Stomach (tissue), 9 donors: ENCODE results near the gene WDR7. TPM values are rescaled to one million over a fixed set of nuclear protein-coding genes. Genes with fewer than 3 reads are reported as not detected.

Experiments used
- DNase-seq, 2 donors: peaks; one replicate each; pipeline versions ENCODE4 v3.0.0 to v3.0.0-alpha.2; 2013 to 2019
- H3K27ac ChIP-seq, 5 donors: fragments of 200-600 bp in 4 of 5; sonication (generic) in 4 of 5; one replicate each; pipeline ENCODE4 v1.5.1; 2013 to 2019; ENCODE audit warnings: mild to moderate bottlenecking in 1 of 5, moderate library complexity in 1 of 5
- H3K27me3 ChIP-seq, 3 donors: fragments of 200-600 bp; sonication (generic); one replicate each; pipeline ENCODE4 v1.5.1; 2017 to 2019; ENCODE audit warnings: mixed run types in 1 of 3
- H3K36me3 ChIP-seq, 4 donors: fragments of 200-600 bp; sonication (generic); 1 replicate in 3 of 4; 2 replicates in 1 of 4; pipeline ENCODE4 v1.5.1; 2016 to 2019
- H3K4me1 ChIP-seq, 4 donors: fragments of 200-600 bp; sonication (generic); one replicate each; pipeline ENCODE4 v1.5.1; 2016 to 2019
- H3K4me3 ChIP-seq, 4 donors: fragments of 200-600 bp; sonication (generic) in 3 of 4; one replicate each; pipeline ENCODE4 v1.5.1; 2016 to 2019; ENCODE audit warnings: mild to moderate bottlenecking in 1 of 4
- H3K9me3 ChIP-seq, 4 donors: fragments of 200-600 bp; sonication (generic); one replicate each; pipeline ENCODE4 v1.5.1; 2016 to 2019
- CTCF ChIP-seq, 7 experiments: fragments of 450-650 bp in 4 of 7; fragments of 200-600 bp in 3 of 7; sonication (generic) in 3 of 7; IDR thresholded peaks; one replicate each; pipeline ENCODE4 v1.5.1; 2016 to 2019; ENCODE audit warnings: antibody characterized with exemption in 7 of 7, control low read depth in 2 of 7, mild to moderate bottlenecking in 1 of 7
- EP300 ChIP-seq: sonication (generic); formaldehyde crosslinking; IDR thresholded peaks from one replicate; pipeline ENCODE4 v1.6.1; 2017; ENCODE audit warnings: antibody characterized with exemption
- POLR2A ChIP-seq, 4 donors: fragments of 450-650 bp; IDR thresholded peaks; one replicate each; pipeline ENCODE4 v1.6.1; 2016; ENCODE audit warnings: antibody characterized with exemption in 4 of 4, control low read depth in 2 of 4, mild to moderate bottlenecking in 1 of 4, moderate library complexity in 1 of 4
- POLR2AphosphoS5 ChIP-seq, 3 donors: sonication (generic); formaldehyde crosslinking; IDR thresholded peaks; one replicate each; pipeline ENCODE4 v1.6.1; 2016; ENCODE audit warnings: antibody characterized with exemption in 3 of 3
- WGBS, 5 donors: extraction: QIAGEN DNeasy Blood & Tissue Kit in 3 of 5; methylation state at CpG; one replicate each; pipeline versions ENCODE4 v1.1.5 to v1.1.7; 2013 to 2018; 5-methylcytosine and 5-hydroxymethylcytosine counted together
- intact Hi-C: fragments of 100-400 bp; cut with DNase I; formaldehyde crosslinking; loops from one replicate; pipeline ENCODE4 v1.15.1; 2023; ENCODE audit warnings: low total_unique reads
- polyA plus RNA-seq, 3 donors: library from polyadenylated mRNA; stranded (reverse); fragments of 200-250 nt; gene quantifications; one replicate each; pipeline ENCODE4 v1.2.3, GENCODE V29; 2013
- total RNA-seq, 5 donors: library from RNA; depleted of rRNA; stranded (reverse); fragments of >200 nt; gene quantifications; one replicate each; pipeline versions ENCODE4 v1.1.0 to v1.2.3, GENCODE V29; 2014 to 2016
- donor health status: healthy with polysubstance abuse.
- donor health status: Bipolar disorder and iron deficiency.
- donor health status: healthy.

Gene WDR7
- total and polyA plus RNA-seq, 8 donors: 1.7 to 250 (median 47.2) TPM

- H3K9me3 ChIP-seq: no peaks in the 10 kb centered on the region
- DNase-seq: peak in 1 of 2 donors; percentile 7
- WGBS, 5 donors: 77 to 84% (median 80%) methylated on average over 9 of the region's 9 CpGs
- intact Hi-C loops: no loop called here
- no peak overlapping the region for H3K27ac ChIP-seq
- no peaks in the 10 kb centered on the region for H3K4me1 ChIP-seq
- H3K36me3 ChIP-seq: peaks cover 0 to 17% (median 10%) of the 10 kb centered on the region in 4 donors
- TF ChIP-seq POLR2AphosphoS5 (IDR thresholded peaks at IDR 0.05): no peak
- no peak for TF ChIP-seq CTCF (IDR thresholded peaks at IDR 0.05)
- TF ChIP-seq EP300: no peak
- TF ChIP-seq POLR2A (IDR thresholded peaks at IDR 0.05): no peak
- no peak overlapping the region for H3K4me3 ChIP-seq
- H3K27me3 ChIP-seq: no peaks in the 10 kb centered on the region
Observed at GRCh38 chr18:56831988-56832387, 180.8 kb downstream of the WDR7 start.

GRCh38 chr18:56835331-56835730 lies 184.2 kb downstream of the WDR7 start:
- no peak overlapping the region for H3K4me3 ChIP-seq
- H3K9me3 ChIP-seq: no peaks in the 10 kb centered on the region
- no peak overlapping the region for H3K27ac ChIP-seq
- intact Hi-C loops: no loop called here
- 42 to 93% (median 88%) methylated on average over 1 of the region's 1 CpG for WGBS, 5 donors
- peaks cover 0 to 22% (median 13%) of the 10 kb centered on the region in 4 donors for H3K36me3 ChIP-seq
- no peak for DNase-seq
- TF ChIP-seq POLR2AphosphoS5 (IDR thresholded peaks at IDR 0.05): no peak
- no peak for TF ChIP-seq POLR2A (IDR thresholded peaks at IDR 0.05)
- TF ChIP-seq EP300: no peak
- TF ChIP-seq CTCF (IDR thresholded peaks at IDR 0.05): no peak
- no peaks in the 10 kb centered on the region for H3K27me3 ChIP-seq
- no peaks in the 10 kb centered on the region for H3K4me1 ChIP-seq

- no peak overlapping the region for H3K4me3 ChIP-seq
- TF ChIP-seq POLR2AphosphoS5 (IDR thresholded peaks at IDR 0.05): no peak
- no peak for TF ChIP-seq EP300
- TF ChIP-seq CTCF (IDR thresholded peaks at IDR 0.05): no peak
- no peak for TF ChIP-seq POLR2A (IDR thresholded peaks at IDR 0.05)
- H3K27me3 ChIP-seq: no peaks in the 10 kb centered on the region
- 83 to 93% (median 89%) methylated on average over 7 of the region's 7 CpGs for WGBS, 5 donors
- peaks cover 0 to 22% (median 12%) of the 10 kb centered on the region in 4 donors for H3K36me3 ChIP-seq
- intact Hi-C loops: no loop called here
- H3K27ac ChIP-seq: no peak overlapping the region
- no peaks in the 10 kb centered on the region for H3K4me1 ChIP-seq
- H3K9me3 ChIP-seq: no peaks in the 10 kb centered on the region
- no peak for DNase-seq
Observed at GRCh38 chr18:56836173-56836572, 185.0 kb downstream of the WDR7 start.

GRCh38 chr18:56841836-56842235 lies 190.7 kb downstream of the WDR7 start:
- H3K27ac ChIP-seq: no peak overlapping the region
- H3K27me3 ChIP-seq: no peaks in the 10 kb centered on the region
- H3K4me1 ChIP-seq: no peaks in the 10 kb centered on the region
- 89 to 99% (median 97%) methylated on average over 1 of the region's 1 CpG for WGBS, 5 donors
- H3K9me3 ChIP-seq: no peaks in the 10 kb centered on the region
- intact Hi-C loops: no loop called here
- H3K4me3 ChIP-seq: no peak overlapping the region
- DNase-seq: no peak
- H3K36me3 ChIP-seq: peaks cover 0 to 11% (median 4%) of the 10 kb centered on the region in 4 donors
- TF ChIP-seq EP300 (no peak), POLR2AphosphoS5 (IDR thresholded peaks at IDR 0.05) (no peak), CTCF (IDR thresholded peaks at IDR 0.05) (no peak), POLR2A (IDR thresholded peaks at IDR 0.05) (no peak)
